HepG2 (cell line): ENCODE results near the gene GABARAPL2. TPM values are rescaled to one million over a fixed set of nuclear protein-coding genes. Genes with fewer than 3 reads are reported as not detected.

ENCODE experiments used
- CENPT ChIP-seq: sonication (generic); formaldehyde crosslinking; IDR thresholded peaks from 2 replicates; pipeline ENCODE4 v1.8.0; 2022; ENCODE audit warnings: low read depth, mild to moderate bottlenecking, moderate library complexity, missing genetic modification reagents
- KDM2A ChIP-seq: sonication (generic); formaldehyde crosslinking; IDR thresholded peaks from 2 replicates; pipeline ENCODE4 v1.4.0; 2020; ENCODE audit warnings: low read depth, missing genetic modification reagents, borderline replicate concordance
- SNAI1 ChIP-seq: sonication (generic); formaldehyde crosslinking; IDR thresholded peaks from 2 replicates; pipeline ENCODE4 v1.5.0; 2020; ENCODE audit warnings: mild to moderate bottlenecking, missing genetic modification reagents, borderline replicate concordance
- TOE1 ChIP-seq: sonication (generic); formaldehyde crosslinking; IDR thresholded peaks from 2 replicates; pipeline ENCODE4 v1.4.0; 2020; ENCODE audit warnings: mild to moderate bottlenecking, missing genetic modification reagents
- ZNF256 ChIP-seq: sonication (generic); formaldehyde crosslinking; conservative IDR thresholded peaks from 2 replicates; pipeline ENCODE4 v1.4.0; 2020; ENCODE audit warnings: missing genetic modification reagents
- ZNF3 ChIP-seq: IDR thresholded peaks from 2 replicates; pipeline ENCODE4 v1.7.0; 2017; ENCODE audit warnings: inconsistent platforms
- ZNF337 ChIP-seq: sonication (generic); formaldehyde crosslinking; IDR thresholded peaks from 2 replicates; pipeline ENCODE4 v1.5.1; 2020; ENCODE audit warnings: missing genetic modification reagents, low read depth, mild to moderate bottlenecking, borderline replicate concordance
- ZNF33B ChIP-seq: sonication (generic); formaldehyde crosslinking; IDR thresholded peaks from 2 replicates; pipeline ENCODE4 v1.5.1; 2020; ENCODE audit warnings: mild to moderate bottlenecking, missing genetic modification reagents
- ZNF547 ChIP-seq: sonication (generic); formaldehyde crosslinking; IDR thresholded peaks from 2 replicates; pipeline ENCODE4 v1.5.1; 2020; ENCODE audit warnings: mild to moderate bottlenecking, missing genetic modification reagents
- ZNF616 ChIP-seq: sonication (generic); formaldehyde crosslinking; IDR thresholded peaks from 2 replicates; pipeline ENCODE4 v1.5.0; 2020; ENCODE audit warnings: low read depth, mild to moderate bottlenecking, missing genetic modification reagents
- ZNF709 ChIP-seq: sonication (generic); formaldehyde crosslinking; IDR thresholded peaks from 2 replicates; pipeline ENCODE4 v1.5.0; 2020; ENCODE audit warnings: mild to moderate bottlenecking, missing genetic modification reagents
- ZNF720 ChIP-seq: sonication (generic); formaldehyde crosslinking; IDR thresholded peaks from 2 replicates; pipeline ENCODE4 v1.4.0; 2020; ENCODE audit warnings: missing genetic modification reagents
- ZNF768 ChIP-seq: sonication (generic); formaldehyde crosslinking; IDR thresholded peaks from 2 replicates; pipeline ENCODE4 v1.4.0; 2020; ENCODE audit warnings: missing genetic modification reagents
- ZSCAN31 ChIP-seq: sonication (generic); formaldehyde crosslinking; IDR thresholded peaks from 2 replicates; pipeline ENCODE4 v1.5.0; 2020; ENCODE audit warnings: low read depth, mild to moderate bottlenecking, missing genetic modification reagents
- polyA plus RNA-seq, 8 experiments: library from polyadenylated mRNA; depleted of rRNA in 3 of 8; stranded (reverse) in 7 of 8; unstranded in 1 of 8; fragments of >200 nt; fragmentation: Illumina TruSeq in 4 of 8; extraction: Trizol in 4 of 8; gene quantifications; 2 replicates each; pipeline versions ENCODE4 v1.2.1 to v1.2.3, GENCODE V29; 2011 to 2016; ENCODE audit warnings: low read depth in 4 of 8, missing spikeins in 1 of 8, mixed read lengths in 1 of 8; ENCODE audit not compliant: insufficient read depth in 1 of 8
- total RNA-seq, 5 experiments: library from RNA; depleted of rRNA; stranded (reverse); fragments of >200 nt; fragmentation: Illumina TruSeq; extraction: Trizol; gene quantifications; 2 replicates each; pipeline ENCODE4 v1.2.3, GENCODE V29; 2016; ENCODE audit warnings: low read depth in 1 of 5
- TF ChIP-seq, protein P1 (sequence below), 2 experiments: fragments of 450-650 bp in 1 of 2; sonication (generic) in 1 of 2; formaldehyde crosslinking in 1 of 2; IDR thresholded peaks; 2 replicates each; pipeline versions ENCODE4 v1.6.1 to v1.8.0; 2016 to 2022; ENCODE audit warnings: antibody characterized with exemption in 1 of 2, mild to moderate bottlenecking in 1 of 2, missing genetic modification reagents in 1 of 2
- TF ChIP-seq, protein P2 (sequence below), 2 experiments: sonication (generic) in 1 of 2; formaldehyde crosslinking in 1 of 2; IDR thresholded peaks; 2 replicates each; pipeline versions ENCODE4 v1.5.1 to v1.6.1; 2011 to 2020; ENCODE audit warnings: borderline replicate concordance in 1 of 2, low read depth in 1 of 2, low read length in 1 of 2, mild to moderate bottlenecking in 1 of 2, missing genetic modification reagents in 1 of 2, moderate library complexity in 1 of 2

GABARAPL2 gene
- total and polyA plus RNA-seq, 2 of the 13 experiments (the other 11 are each of a cell fraction or from before 2014, with no cell fraction given) = 76.4 to 83.0 TPM

DNA sequence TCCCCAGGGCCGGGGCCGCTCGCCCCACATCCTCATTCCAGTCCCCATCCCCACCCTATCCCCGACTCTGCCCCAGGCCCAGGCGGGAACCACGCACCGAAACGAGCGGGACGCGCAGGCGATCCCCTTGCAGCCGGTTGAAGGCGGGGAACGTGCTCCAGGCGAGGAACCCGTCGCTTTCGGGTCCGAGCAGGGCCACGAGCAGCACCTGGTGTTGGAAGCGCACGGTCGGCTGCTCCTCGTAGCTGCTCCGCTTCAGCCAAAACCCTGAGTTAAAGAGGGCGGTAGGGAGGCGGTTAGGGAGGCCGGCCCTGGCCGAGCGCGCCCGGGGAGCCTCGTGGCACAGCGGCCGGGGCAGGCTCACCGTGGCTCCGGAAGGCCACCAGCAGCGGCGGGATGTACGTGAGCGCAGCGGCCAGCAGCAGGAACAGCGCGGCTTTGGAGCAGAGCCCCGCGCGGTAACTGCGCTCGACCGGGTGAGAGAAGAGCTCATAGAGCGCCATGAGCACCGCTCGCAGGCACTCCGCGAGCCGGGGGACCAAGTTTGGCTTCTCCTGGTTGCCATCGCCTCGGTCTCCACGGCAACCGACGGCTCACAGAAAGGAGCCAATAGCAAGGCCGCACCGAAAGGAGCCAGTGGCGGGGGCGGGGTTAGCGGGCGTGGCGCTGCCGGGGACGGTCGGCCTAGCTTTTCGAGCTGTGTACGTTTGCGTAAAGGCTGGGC is 10.3 kb upstream of the GABARAPL2 start, which contains the start of gene TMEM231 (continued):
- TF ChIP-seq, protein P1, sequence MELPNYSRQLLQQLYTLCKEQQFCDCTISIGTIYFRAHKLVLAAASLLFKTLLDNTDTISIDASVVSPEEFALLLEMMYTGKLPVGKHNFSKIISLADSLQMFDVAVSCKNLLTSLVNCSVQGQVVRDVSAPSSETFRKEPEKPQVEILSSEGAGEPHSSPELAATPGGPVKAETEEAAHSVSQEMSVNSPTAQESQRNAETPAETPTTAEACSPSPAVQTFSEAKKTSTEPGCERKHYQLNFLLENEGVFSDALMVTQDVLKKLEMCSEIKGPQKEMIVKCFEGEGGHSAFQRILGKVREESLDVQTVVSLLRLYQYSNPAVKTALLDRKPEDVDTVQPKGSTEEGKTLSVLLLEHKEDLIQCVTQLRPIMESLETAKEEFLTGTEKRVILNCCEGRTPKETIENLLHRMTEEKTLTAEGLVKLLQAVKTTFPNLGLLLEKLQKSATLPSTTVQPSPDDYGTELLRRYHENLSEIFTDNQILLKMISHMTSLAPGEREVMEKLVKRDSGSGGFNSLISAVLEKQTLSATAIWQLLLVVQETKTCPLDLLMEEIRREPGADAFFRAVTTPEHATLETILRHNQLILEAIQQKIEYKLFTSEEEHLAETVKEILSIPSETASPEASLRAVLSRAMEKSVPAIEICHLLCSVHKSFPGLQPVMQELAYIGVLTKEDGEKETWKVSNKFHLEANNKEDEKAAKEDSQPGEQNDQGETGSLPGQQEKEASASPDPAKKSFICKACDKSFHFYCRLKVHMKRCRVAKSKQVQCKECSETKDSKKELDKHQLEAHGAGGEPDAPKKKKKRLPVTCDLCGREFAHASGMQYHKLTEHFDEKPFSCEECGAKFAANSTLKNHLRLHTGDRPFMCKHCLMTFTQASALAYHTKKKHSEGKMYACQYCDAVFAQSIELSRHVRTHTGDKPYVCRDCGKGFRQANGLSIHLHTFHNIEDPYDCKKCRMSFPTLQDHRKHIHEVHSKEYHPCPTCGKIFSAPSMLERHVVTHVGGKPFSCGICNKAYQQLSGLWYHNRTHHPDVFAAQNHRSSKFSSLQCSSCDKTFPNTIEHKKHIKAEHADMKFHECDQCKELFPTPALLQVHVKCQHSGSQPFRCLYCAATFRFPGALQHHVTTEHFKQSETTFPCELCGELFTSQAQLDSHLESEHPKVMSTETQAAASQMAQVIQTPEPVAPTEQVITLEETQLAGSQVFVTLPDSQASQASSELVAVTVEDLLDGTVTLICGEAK (IDR thresholded peaks at IDR 0.05) = no peak
- TF ChIP-seq, protein P1 (CRISPR knock-in tag; IDR thresholded peaks at IDR 0.05) = peak; percentile 53; the same call in 1 of the 2 replicates
- peak; percentile 39 for TF ChIP-seq KDM2A (CRISPR knock-in tag)
- TF ChIP-seq, protein P2, sequence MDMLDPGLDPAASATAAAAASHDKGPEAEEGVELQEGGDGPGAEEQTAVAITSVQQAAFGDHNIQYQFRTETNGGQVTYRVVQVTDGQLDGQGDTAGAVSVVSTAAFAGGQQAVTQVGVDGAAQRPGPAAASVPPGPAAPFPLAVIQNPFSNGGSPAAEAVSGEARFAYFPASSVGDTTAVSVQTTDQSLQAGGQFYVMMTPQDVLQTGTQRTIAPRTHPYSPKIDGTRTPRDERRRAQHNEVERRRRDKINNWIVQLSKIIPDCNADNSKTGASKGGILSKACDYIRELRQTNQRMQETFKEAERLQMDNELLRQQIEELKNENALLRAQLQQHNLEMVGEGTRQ (IDR thresholded peaks at IDR 0.05; ENCODE audit: low read depth, low read length) = no peak
- TF ChIP-seq, protein P2 (CRISPR knock-in tag; IDR thresholded peaks at IDR 0.05; ENCODE audit: borderline replicate concordance) = peak; percentile 21; the same call in 1 of the 2 replicates
- TF ChIP-seq ZNF337 (CRISPR knock-in tag) = peak; percentile 64; the same call in 1 of the 2 replicates
- TF ChIP-seq ZNF709 (CRISPR knock-in tag) = peak; percentile 86; the same call in 1 of the 2 replicates
- TF ChIP-seq ZNF547 (CRISPR knock-in tag) = peak; percentile 94
- TF ChIP-seq CENPT (CRISPR knock-in tag) = peak; percentile 94; the same call in 1 of the 2 replicates
- no peak for TF ChIP-seq ZNF256 (CRISPR knock-in tag)
- TF ChIP-seq ZNF3 (CRISPR knock-in tag) = no peak
- TF ChIP-seq ZNF768 (CRISPR knock-in tag) = peak; percentile 76; the same call in 1 of the 2 replicates
- TF ChIP-seq SNAI1 = no peak
- no peak for TF ChIP-seq ZNF720
- peak; percentile 91; the same call in 1 of the 2 replicates for TF ChIP-seq ZNF33B (CRISPR knock-in tag)
- 0 out of 2 replicates have a peak, but pooled peaks have one; percentile 53 for TF ChIP-seq TOE1 (CRISPR knock-in tag)
- 0 out of 2 replicates have a peak, but pooled peaks have one; percentile 41 for TF ChIP-seq ZNF616 (CRISPR knock-in tag)
- peak; percentile 81; the same call in 1 of the 2 replicates for TF ChIP-seq ZSCAN31 (CRISPR knock-in tag)
